DMS153 (cell line): ENCODE data around the gene SLIT1.

Experiments used
- DNase-seq: peaks from one replicate; lab custom pipeline; 2025; lab: John Stamatoyannopoulos, UW

Gene SLIT1

DNA sequence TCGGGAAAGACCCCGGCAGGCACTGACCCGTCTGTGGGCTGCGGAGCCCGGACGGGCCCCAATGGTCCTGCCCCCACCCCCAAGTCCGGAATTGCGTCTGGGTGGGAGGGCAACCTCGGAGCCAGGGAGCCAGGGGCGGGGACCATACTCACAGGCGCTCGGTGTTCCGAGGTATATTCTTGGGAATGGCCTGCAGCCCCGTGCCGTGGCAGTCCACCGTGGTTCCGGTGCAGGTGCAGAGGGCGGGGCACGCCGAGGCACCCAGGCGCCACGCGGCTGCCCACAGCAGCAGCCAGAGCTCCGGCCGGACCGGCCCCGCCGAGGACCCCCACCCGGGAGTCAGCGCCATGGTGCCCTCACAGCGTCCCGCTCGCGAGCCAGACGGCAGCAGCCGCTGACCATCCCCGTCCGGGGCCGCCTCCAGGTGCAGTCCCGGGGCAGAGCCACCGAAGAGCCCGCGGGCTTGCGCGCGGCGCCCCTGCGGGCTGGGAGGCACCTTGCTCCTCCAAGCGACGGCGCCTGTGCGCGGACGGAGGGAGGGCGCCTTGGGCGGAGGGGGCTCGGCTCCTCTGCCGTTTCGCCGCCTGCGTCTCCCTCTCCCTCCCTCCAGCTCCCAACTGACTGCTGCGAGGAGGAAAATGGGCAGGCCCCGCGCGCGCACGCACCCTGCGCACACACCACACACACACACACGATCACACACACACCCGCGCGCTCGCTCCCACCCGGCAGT is at the start of gene SLIT1:
Gene SLIT1 (minus strand): TSS at position 634 of the 733 bp plus-strand sequence. CDS start 285 bp downstream, at position 349.
- DNase-seq, result no peak

DNA sequence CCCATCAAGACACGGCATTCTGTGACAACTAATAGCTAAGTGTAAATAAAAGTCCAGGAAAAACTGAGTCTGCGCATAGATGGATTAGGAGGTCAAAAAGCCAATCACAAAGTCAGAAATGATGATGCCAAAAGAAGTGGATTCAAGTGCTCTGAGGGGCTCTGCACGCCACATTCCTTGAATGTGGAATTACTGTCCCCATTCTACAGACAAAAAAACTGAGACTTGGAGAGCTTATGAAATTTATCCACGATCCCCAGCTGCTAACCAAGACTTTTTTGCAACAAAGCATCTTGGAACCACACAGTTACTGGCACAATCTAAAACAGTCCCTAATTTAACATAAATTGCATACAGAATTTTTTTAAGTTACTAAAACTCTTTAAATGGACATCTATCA is 49.6 kb upstream of the SLIT1 start:
- no peak for DNase-seq

DNA sequence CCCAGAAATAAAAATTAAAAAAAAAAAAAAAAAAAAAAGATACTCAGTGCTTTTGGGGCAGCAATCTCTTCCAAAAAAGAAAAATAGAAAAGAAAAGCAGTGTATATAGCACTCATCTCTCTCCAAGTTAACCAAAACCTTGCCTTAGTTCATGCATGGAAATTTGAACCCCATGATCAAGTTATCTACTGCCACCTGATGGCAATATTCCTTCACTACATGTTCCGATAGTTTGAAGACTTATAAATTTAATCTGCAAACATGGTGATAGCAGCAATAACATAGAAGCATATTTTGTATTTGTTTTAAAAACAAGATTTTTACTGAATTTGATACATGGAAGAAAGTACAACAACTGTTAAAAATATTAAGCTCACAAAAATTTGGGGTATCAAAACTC is 48.6 kb upstream of the SLIT1 start:
- peak; percentile 28 for DNase-seq

DNA sequence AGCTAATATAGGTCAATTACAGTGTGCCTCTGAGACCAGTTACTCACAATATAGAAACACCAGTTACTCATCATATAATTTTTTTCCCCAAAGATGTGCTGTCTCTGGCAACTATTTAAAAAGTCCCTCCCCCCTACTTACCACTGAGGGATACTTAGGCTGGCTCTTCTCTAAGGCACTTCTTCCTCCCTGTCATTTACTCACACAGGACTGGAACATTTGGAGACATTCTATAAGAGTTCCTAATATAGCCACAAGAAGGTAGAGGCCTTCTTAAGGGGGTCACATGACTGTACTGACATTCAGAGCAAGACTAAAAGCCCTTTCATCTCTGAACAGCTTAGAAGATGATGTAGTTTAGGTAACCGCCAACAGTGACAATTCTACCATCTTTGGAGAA is 44.4 kb upstream of the SLIT1 start:
- DNase-seq, result no peak

DNA sequence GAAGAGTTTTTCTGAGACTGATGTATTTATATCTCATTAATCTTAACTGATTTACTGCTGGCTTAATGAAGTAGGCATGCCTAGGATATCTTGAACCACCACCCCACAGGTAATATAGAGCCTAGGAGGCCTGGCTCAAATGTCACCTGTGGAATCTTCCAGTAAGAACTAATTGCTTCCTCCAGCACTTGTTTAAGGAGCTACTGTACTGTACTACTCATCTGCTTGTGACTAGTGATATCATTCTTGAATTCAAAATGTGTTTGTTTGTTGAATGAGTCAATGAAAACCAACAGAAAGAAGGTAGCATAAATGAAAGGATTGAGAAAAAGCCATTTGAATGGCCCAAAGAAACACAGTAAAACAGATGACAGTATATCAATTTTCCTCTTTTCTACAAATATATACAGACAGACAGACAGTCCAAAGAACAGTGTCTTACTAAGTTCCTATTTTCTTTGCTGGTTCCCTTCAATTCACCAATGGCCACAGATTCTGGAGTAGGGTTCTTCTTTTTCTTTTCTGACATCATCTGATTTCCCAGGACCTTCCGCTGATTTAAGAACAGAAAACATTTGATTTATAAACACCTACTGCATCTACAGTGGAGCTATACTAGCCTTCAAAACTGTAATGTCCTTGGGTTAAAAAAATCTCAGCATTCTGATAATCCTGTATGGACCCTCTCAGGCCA is 43.7 kb upstream of the SLIT1 start:
- DNase-seq, result no peak

DNA sequence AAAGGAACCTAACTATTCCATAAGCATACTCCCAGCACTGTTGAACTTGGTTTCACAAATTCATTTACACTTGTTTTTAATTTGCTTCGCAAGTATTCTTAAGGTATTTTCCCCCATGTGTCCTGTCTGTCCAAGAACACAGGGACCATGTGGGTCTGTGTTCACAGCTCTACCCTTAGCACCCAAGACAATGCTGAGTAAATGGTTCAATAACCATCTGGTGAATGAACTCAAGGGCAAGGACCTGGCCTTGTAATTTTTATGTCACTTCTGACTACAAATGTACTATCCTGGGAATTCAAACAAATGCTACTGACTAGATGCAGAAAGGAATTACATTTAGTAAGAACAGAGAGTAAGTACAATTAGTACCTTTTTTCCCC is 43.0 kb upstream of the SLIT1 start:
- DNase-seq, result no peak

DNA sequence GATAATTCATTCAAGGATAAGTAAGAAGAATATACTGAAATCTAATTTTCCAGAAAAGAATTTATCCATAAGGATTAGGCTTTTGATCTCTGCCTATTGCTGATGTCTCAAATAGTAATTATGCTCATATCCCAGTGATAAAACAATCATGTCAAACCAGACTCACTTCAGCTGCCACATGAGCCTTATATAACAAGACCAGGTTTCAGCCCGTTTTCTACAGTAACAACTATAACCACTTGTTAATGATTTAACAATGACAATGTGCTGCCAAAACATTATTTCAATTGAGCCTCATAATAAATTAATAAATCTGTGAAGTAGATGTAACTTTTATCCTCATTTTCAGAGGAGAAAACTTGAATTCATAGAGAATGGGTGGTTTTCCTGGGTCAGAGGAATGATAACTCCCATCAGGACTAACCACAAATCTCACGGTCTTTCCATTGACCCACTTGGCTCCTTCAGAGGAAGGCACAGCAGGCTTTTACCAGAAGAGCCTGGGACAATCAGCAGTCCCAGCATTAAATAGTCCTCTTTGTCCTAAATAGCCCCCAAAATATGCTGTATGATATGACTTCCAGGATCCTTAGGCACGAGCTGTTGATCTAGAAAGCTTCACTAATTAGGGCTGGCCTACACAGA is 42.5 kb upstream of the SLIT1 start:
- DNase-seq, result no peak

DNA sequence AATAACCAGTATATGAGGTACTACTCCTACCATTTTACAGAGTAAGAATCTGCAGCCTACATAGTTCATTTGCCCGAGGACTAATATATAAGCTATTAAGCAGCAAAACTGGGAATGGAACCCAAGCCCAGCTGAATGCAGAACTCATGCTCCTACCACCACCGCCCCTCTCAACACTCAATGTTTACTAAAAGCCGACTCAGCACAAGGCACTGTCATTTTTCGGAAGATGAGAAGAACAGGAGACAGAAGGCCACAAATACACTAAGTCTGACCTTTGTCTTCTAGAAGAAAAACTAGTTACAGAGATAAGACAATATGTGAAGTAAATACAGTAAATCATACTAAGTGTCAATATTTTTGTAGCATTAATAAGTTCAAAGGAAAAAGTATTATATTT is 40.6 kb upstream of the SLIT1 start:
- DNase-seq, result no peak

DNA sequence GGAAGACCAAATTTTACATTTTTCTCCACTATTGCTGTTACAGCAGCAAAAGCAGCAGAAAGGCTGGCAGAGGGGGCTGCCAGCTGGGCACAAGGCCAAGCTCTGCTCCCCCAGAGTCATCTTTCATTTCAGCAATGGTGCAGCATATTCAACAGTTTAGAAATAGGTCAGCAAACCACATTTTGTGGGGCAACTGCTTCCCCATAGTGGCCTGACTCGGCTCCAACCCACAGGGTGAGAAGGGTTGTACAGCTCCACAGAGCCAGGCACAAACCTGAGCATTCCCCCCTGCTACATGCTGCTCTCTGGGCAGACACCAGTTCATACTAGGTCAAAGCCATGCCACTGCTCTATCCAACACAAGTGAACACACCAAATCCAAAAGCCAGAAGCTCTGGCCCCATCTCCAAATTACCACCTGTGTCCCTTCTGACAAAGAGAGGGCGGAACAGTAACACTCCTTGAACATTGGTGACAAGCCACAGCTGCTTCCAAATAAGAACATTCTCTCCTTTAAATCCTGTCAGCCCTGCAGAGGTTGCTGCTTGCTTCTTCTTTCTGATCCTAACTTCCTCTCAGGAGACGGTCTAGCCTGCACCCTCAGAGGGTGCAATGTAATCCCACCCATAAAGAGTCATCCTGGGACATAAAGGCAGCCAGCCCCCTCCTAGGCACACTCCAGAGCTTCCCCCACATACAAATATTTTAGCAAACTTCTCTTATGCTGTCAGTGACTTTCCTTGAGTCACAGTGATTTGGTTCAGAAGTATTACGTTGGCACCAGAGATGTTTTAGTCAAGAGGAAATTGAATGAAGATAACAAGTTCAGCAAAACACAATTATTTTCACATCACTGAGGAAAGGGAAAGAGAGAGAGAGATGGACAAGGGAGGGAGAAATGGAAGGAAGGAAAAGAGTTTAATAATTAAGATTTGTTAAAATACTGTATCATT is 39.0 kb upstream of the SLIT1 start:
- no peak for DNase-seq

DNA sequence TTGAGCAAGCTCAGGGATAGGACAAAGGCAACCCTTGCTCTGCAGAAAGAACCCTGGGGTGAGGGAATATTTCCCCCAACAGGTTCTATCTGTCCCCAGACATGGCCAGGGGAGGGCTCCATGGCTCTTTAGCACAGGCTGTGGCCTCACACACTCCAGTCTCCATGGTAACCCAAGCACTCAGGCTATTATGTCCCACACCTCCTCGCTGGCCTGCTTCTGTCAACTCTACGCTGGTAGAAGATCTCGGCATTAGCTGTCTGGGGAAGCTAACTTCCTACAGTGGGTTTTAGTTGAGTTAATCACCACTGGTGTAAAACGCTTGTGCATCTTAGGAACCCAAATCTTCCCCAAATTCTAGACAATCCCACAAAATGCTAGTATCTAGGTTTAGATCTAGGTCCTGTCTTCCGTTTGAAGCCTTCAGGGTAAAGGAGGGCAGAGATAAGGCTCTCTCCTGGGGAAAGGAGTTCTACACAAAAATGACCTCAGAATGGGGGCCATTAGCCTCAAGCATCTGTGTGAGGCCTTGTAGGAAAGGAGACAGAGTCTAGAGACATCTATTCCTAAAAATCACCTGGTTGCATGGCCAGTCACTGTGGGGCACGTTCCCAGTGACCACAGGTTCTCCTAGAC is 36.7 kb upstream of the SLIT1 start:
- no peak for DNase-seq

DNA sequence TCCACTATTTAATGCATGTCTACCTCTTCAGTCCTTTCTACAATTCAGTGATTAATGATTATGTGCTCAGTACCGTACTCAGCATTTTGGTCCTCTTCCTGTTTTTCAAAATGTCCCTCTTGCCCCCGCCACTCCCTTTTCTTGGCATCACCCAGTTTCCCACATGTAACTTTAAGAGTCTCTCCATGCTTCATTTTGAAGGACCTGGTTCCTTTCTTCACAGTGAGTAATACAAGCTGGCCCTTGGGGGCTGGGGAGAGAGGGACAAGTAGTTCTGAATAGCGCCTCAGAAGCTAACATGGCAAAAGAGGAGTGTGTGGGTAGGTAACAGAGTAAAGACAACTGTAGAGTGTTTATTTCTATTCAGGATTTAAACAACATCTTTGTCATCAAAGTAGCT is 34.6 kb upstream of the SLIT1 start:
- DNase-seq, result no peak

DNA sequence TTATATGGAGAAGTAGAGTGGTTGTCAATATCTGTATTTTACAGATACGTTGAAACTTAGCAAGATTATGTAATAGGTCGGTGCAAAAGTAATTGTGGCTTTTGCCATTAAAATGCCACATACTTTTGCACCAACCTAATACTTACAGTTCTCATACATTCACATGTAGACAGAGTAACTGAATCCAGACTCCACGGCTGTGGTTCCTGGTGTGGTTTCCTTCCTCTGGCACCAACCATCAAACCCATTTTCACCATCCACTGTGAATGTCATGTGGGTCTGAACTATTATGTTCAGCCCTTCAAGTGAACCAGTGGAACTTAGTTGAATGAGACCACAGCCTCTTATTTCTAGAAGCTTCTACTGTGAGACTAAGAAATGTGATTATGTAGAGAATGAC is 31.5 kb upstream of the SLIT1 start:
- no peak for DNase-seq

DNA sequence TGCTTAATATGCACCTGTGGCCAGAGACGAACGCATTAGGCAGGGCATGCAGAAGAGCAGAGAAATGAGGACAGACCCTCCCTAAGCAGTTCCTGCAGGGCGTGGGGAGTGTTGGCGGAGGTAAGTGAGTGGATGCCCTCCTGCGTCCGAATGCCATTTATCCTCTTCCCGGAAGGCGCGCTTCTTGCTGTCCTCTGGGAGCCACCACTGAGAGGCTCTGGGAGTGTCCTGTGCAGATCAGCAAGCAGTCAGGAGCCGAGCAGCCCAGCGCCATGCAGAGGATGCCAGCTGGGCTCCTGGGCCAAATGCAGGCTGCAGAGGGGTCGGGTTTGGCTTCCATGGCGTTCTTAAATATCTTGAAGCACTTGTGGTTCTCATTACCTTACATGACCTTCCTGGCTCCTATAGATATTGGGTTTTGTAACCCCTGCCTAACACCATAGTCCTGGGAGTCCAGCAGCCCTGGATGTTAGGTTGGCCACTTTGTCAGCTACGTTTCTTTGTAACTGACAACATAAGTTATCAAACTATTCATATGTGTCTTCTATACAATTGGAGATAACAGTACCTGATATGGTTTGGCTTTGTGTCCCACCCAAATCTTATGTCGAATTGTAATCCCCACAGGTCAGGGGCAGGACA is 30.0 kb upstream of the SLIT1 start:
- no peak for DNase-seq

DNA sequence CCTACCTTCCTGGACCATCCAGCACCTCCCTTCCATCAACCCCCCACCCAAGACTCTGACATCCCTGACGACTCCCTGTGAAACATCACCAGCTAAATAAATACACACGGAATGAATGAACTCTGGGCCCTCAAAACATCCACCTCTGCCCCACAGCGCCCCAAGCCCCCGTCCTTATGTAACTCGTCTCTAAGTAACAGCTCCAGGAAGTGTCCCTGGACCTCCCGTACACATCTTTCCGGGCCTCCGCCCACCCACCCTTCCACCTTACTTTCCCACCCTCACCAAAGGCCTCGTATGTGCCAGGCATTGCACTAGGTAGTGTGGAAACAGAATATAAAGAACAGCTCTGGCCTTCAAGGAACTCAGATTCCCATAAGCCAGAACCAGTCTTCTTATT is 27.7 kb upstream of the SLIT1 start:
- no peak for DNase-seq

DNA sequence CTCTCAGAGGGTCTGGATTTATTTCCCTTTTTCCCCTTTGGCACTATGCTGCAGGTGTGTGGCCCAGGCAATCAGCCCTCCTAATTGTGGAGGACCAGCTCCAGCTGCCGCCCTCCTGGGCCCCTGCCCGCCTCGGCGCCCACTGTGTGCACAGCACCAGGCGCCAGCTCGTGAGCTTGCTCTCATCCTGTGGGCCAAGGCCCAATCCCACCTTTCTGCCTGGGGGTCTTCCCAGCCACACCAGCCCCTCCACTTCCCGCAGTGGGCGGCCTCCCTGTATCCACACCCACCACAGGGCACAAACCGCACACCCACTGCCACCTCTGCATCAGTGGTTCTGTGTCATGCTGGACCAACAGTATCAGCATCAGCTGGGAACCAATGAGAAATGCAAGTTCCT is 25.5 kb upstream of the SLIT1 start:
- DNase-seq, result no peak

DNA sequence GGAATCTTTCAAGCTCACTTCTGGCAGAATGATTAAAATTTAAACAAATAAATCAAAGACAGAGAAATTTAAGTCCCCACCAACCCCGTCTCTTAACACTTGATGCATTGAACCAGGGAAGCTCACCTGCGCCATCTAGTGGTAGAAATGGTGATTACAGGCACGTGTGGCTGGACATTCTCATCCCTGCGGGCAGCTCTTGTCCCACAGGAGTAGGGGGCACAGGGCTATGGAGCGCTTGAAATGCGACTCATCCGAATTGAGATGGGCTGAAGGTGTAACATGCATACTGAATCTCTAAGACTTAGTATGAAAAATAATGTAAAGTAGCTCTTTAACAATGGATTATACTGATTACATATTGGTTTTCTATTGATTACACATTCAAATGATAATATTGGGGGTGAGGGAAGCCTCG is 24.8 kb upstream of the SLIT1 start:
- DNase-seq, result peak; percentile 17

DNA sequence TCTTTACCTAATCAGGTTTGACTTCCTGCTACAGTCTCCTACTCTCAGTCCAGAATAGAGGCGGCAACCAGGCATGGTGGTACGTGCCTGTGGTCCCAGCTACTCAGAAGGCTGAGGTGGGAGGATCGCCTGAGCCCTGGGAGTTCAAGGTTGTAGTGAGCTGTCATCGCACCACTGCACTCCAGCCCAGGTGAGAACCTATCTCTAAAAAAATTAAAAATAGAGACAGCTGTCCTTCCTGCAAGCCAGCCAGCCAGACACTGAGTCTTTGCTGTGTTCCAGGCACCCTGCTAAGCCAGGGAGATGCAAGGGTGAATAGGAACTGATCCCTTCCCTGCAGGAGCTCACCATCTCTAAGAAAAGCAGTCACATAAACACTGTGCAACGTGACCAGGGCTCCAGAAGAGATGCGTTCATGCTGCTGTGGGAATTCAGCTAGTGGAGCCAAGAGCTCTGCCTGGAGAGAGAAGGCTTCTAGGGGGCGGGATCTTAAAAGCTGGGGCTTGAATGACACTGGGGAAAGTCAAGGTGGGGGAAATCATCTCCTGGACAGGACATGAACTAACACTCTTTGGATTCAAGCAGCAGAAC is 22.1 kb upstream of the SLIT1 start:
- no peak for DNase-seq

DNA sequence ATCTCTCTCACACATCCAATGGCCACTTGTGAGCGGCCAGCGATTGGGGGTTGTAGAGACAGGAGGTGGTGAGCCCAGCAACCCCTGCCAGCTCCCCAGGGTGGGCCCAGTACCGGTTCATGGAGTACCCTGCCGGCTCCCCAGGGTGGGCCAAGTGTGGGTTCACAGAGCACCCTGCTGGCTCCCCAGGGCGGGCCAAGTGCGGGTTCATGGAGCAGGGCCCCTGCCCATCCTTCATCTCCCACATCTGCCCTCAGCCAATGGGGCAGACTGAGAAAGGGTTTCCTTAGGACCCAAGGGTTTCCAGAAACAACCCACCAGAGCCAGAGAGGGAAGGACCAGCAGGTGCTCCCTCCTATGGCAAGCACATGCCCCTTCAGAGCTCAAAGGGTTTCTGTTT is 21.4 kb upstream of the SLIT1 start:
- no peak for DNase-seq

DNA sequence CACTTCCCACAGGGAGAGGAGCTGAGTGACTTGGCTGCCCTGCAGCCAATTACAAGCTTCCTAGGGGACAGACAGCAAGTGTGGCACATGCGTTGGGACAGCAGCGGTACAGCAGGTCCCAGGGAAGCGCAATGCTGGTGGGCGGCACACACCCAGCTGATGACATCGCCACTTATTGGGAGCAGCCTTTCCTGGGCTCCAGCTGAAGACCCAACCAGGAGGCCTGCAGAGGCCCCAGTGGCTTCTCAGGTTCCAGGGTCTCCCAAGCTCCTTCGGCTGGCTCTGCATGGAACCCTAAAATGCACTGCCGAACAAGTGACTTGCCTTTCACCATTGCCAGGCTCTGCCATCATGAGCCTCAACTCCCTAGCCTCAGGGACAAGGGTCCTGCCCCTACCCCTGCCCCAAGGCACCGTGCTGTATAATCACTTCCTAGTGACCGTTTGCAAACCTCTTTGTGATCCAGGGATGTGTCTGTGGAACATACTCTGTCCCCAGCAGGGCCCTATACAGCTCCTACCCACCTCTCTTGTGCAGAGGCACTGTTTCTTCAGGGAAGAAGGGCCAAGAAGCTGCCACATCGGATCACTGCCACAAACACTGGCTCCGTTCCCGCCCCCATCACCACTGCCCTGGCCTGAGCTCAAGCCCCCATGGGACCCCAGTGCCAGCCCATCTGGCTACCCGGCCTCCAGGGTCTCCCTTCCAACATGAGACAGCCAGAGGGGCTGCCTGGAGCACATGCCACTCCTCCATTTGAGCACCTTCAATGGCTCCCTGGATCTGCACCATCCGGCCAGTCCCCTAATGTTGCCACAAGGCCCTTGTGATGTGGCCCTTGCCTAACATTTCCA is 19.3 kb upstream of the SLIT1 start:
- DNase-seq, result no peak

DNA sequence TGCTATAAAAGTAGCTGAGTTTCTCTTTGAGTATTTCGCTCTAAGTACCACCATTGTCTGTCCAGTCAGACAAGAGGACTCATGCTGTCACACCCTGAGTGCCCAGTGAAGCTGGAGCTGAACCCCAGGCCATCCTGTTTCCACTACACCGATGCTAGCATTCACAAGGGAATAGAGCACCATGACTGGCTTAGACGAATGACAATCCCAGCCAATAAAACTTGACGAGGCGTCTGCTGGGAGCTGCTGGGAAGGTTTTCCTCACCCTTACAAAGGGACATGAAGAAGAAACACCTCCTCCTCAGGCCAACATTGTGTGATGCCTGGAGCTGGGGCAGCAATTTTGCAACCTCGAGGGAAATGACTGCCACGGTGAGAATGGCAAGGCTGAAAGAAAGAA is 17.5 kb upstream of the SLIT1 start:
- DNase-seq, result no peak
